Stomach (tissue), 9 donors: Measurements from ENCODE around the gene ATP2A3. TPM values are rescaled to one million over a fixed set of nuclear protein-coding genes. Genes with fewer than 3 reads are reported as not detected.

ENCODE experiments used
- DNase-seq, 2 donors: peaks; one replicate each; pipeline versions ENCODE4 v3.0.0 to v3.0.0-alpha.2; 2013 to 2019
- H3K27ac ChIP-seq, 5 donors: fragments of 200-600 bp in 4 of 5; sonication (generic) in 4 of 5; one replicate each; pipeline ENCODE4 v1.5.1; 2013 to 2019; ENCODE audit warnings: mild to moderate bottlenecking in 1 of 5, moderate library complexity in 1 of 5
- H3K27me3 ChIP-seq, 3 donors: fragments of 200-600 bp; sonication (generic); one replicate each; pipeline ENCODE4 v1.5.1; 2017 to 2019; ENCODE audit warnings: mixed run types in 1 of 3
- H3K36me3 ChIP-seq, 4 donors: fragments of 200-600 bp; sonication (generic); 1 replicate in 3 of 4; 2 replicates in 1 of 4; pipeline ENCODE4 v1.5.1; 2016 to 2019
- H3K4me1 ChIP-seq, 4 donors: fragments of 200-600 bp; sonication (generic); one replicate each; pipeline ENCODE4 v1.5.1; 2016 to 2019
- H3K4me3 ChIP-seq, 4 donors: fragments of 200-600 bp; sonication (generic) in 3 of 4; one replicate each; pipeline ENCODE4 v1.5.1; 2016 to 2019; ENCODE audit warnings: mild to moderate bottlenecking in 1 of 4
- H3K9me3 ChIP-seq, 4 donors: fragments of 200-600 bp; sonication (generic); one replicate each; pipeline ENCODE4 v1.5.1; 2016 to 2019
- CTCF ChIP-seq, 7 experiments: fragments of 450-650 bp in 4 of 7; fragments of 200-600 bp in 3 of 7; sonication (generic) in 3 of 7; IDR thresholded peaks; one replicate each; pipeline ENCODE4 v1.5.1; 2016 to 2019; ENCODE audit warnings: antibody characterized with exemption in 7 of 7, control low read depth in 2 of 7, mild to moderate bottlenecking in 1 of 7
- EP300 ChIP-seq: sonication (generic); formaldehyde crosslinking; IDR thresholded peaks from one replicate; pipeline ENCODE4 v1.6.1; 2017; ENCODE audit warnings: antibody characterized with exemption
- POLR2A ChIP-seq, 4 donors: fragments of 450-650 bp; IDR thresholded peaks; one replicate each; pipeline ENCODE4 v1.6.1; 2016; ENCODE audit warnings: antibody characterized with exemption in 4 of 4, control low read depth in 2 of 4, mild to moderate bottlenecking in 1 of 4, moderate library complexity in 1 of 4
- POLR2AphosphoS5 ChIP-seq, 3 donors: sonication (generic); formaldehyde crosslinking; IDR thresholded peaks; one replicate each; pipeline ENCODE4 v1.6.1; 2016; ENCODE audit warnings: antibody characterized with exemption in 3 of 3
- WGBS, 5 donors: extraction: QIAGEN DNeasy Blood & Tissue Kit in 3 of 5; methylation state at CpG; one replicate each; pipeline versions ENCODE4 v1.1.5 to v1.1.7; 2013 to 2018; 5-methylcytosine and 5-hydroxymethylcytosine counted together
- intact Hi-C: fragments of 100-400 bp; cut with DNase I; formaldehyde crosslinking; loops from one replicate; pipeline ENCODE4 v1.15.1; 2023; ENCODE audit warnings: low total_unique reads
- polyA plus RNA-seq, 3 donors: library from polyadenylated mRNA; stranded (reverse); fragments of 200-250 nt; gene quantifications; one replicate each; pipeline ENCODE4 v1.2.3, GENCODE V29; 2013
- total RNA-seq, 5 donors: library from RNA; depleted of rRNA; stranded (reverse); fragments of >200 nt; gene quantifications; one replicate each; pipeline versions ENCODE4 v1.1.0 to v1.2.3, GENCODE V29; 2014 to 2016
- donor health status: healthy with polysubstance abuse.
- donor health status: Bipolar disorder and iron deficiency.
- donor health status: healthy.

Gene ATP2A3
- total and polyA plus RNA-seq, 8 donors, result 10.4 to 1,069 (median 64.1) TPM

GRCh38 chr17:3978421-3979289, 14.4 kb upstream of the ATP2A3 start:
- Histone ChIP-seq H3K36me3 (no peaks in the 10 kb centered on the region), H3K4me1 (peaks cover 30 to 45% (median 38%) of the 10 kb centered on the region in 4 donors), H3K9me3 (peaks cover 0 to 15% (median 9%) of the 10 kb centered on the region in 4 donors), H3K27ac (peak overlapping the region; percentile 62 to 88 (median 84)), H3K27me3 (no peaks in the 10 kb centered on the region), H3K4me3 (no peak overlapping the region)
- intact Hi-C loops, result no loop called here
- 49 to 79% (median 56%) methylated on average over 6 of the region's 6 CpGs for WGBS, 5 donors
- DNase-seq, result peak in 1 of 2 donors; percentile 78
- TF ChIP-seq POLR2AphosphoS5 (IDR thresholded peaks at IDR 0.05) (peak in 2 of 3 donors; percentile 36 to 66), CTCF (IDR thresholded peaks at IDR 0.05) (no peak)

DNA sequence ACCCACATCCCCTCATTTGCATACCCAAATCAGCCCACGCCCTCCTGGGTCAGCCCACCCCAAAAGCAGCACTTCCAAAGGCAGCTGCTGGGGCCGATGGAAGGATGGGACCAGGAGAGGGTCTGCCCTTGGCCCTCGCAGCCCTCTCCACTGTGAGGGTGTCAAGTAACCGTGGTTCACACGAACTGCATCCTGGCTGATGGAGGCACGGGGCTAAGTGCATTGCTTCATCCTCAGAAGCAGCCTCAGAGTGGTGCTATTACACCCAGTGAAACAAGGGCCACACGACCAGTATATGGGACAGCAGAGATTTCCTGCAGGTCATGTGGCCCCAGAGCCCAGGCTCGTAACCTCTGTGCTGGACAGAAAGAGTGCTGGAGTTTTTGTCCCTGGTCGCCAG, 13.2 kb upstream of the ATP2A3 start:
- 40 to 57% (median 52%) methylated on average over 5 to 9 of the region's 9 CpGs for WGBS, 5 donors
- peak in 1 of 2 donors; percentile 10 for DNase-seq
- no peak for TF ChIP-seq EP300
- peak in 1 of 7 experiments; percentile 4 for TF ChIP-seq CTCF (IDR thresholded peaks at IDR 0.05)
- H3K4me3 ChIP-seq, result no peak overlapping the region
- peaks cover 30 to 49% (median 44%) of the 10 kb centered on the region in 4 donors for H3K4me1 ChIP-seq
- H3K9me3 ChIP-seq, result peaks cover 0 to 15% (median 9%) of the 10 kb centered on the region in 4 donors
- intact Hi-C loops, result no loop called here
- H3K27me3 ChIP-seq, result no peaks in the 10 kb centered on the region
- peak overlapping the region; percentile 78 to 88 (median 85) for H3K27ac ChIP-seq
- no peaks in the 10 kb centered on the region for H3K36me3 ChIP-seq

GRCh38 chr17:3976675-3977171, 12.5 kb upstream of the ATP2A3 start:
- TF ChIP-seq POLR2AphosphoS5 (IDR thresholded peaks at IDR 0.05) (peak; percentile 4 to 87 (median 69)), EP300 (no peak), CTCF (IDR thresholded peaks at IDR 0.05) (no peak)
- Histone ChIP-seq H3K9me3 (peaks cover 0 to 15% (median 9%) of the 10 kb centered on the region in 4 donors), H3K27me3 (no peaks in the 10 kb centered on the region), H3K4me3 (no peak overlapping the region), H3K36me3 (no peaks in the 10 kb centered on the region), H3K27ac (peak overlapping the region; percentile 78 to 88 (median 85)), H3K4me1 (peaks cover 30 to 56% (median 47%) of the 10 kb centered on the region in 4 donors)
- peak; percentile 50 to 98 for DNase-seq
- WGBS, 5 donors, result 23 to 45% (median 34%) methylated on average over 8 to 17 of the region's 17 CpGs
- intact Hi-C loops, result no loop called here

DNA sequence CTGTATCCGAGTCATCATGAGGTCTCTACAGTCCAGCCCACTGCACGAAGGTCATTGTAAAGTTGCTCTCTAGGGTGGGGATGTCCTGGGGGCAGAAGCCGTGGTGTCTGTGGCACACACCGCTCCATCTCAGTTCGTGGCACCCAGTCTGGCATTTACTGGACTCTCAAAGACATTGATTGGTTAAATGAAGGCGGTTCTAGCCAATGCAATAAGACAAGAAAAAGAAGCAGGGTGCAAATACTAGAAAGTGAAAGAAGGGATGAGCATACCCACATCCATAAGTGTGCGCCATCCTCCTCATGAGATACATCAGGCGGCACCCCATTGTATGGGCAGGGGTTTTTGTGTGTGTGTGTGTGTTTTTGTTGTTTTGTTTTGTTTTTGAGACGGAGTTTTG, 10.7 kb upstream of the ATP2A3 start:
- intact Hi-C loops, result no loop called here
- H3K9me3 ChIP-seq, result peaks cover 0 to 15% (median 9%) of the 10 kb centered on the region in 4 donors
- no peak for TF ChIP-seq POLR2AphosphoS5 (IDR thresholded peaks at IDR 0.05)
- TF ChIP-seq CTCF (IDR thresholded peaks at IDR 0.05), result no peak
- TF ChIP-seq EP300, result no peak
- TF ChIP-seq POLR2A (IDR thresholded peaks at IDR 0.05), result no peak
- 87 to 98% (median 98%) methylated on average over 9 of the region's 9 CpGs for WGBS, 5 donors
- no peak overlapping the region for H3K4me3 ChIP-seq
- no peaks in the 10 kb centered on the region for H3K27me3 ChIP-seq
- H3K27ac ChIP-seq, result no peak overlapping the region
- peaks cover 30 to 56% (median 47%) of the 10 kb centered on the region in 4 donors for H3K4me1 ChIP-seq
- H3K36me3 ChIP-seq, result no peaks in the 10 kb centered on the region
- no peak for DNase-seq
